HepG2 (cell line): ENCODE data around the gene SORBS2. TPM values are rescaled to one million over a fixed set of nuclear protein-coding genes. Genes with fewer than 3 reads are reported as not detected.
A peak's percentile ranks its signal among the peaks of the same experiment; 100 is the strongest.

Experiments
- DNMT3B ChIP-seq: conservative IDR thresholded peaks from 2 replicates; pipeline ENCODE4 v1.6.1; 2016; ENCODE audit warnings: missing biosample characterization, control low read depth
- HMG20A ChIP-seq: IDR thresholded peaks from 2 replicates; pipeline ENCODE4 v1.6.1; 2016; ENCODE audit warnings: borderline replicate concordance
- MEF2D ChIP-seq: sonication (generic); formaldehyde crosslinking; IDR thresholded peaks from 2 replicates; pipeline ENCODE4 v1.5.1; 2020; ENCODE audit warnings: mild to moderate bottlenecking, missing genetic modification reagents
- MTA3 ChIP-seq: sonication (generic); formaldehyde crosslinking; IDR thresholded peaks from 2 replicates; pipeline ENCODE4 v1.4.0; 2020; ENCODE audit warnings: missing genetic modification reagents
- NCOA2 ChIP-seq: sonication (generic); formaldehyde crosslinking; IDR thresholded peaks from 2 replicates; pipeline ENCODE4 v1.8.0; 2022; ENCODE audit warnings: inconsistent platforms
- ZFY ChIP-seq: sonication (generic); formaldehyde crosslinking; IDR thresholded peaks from 2 replicates; pipeline ENCODE4 v1.4.0; 2020; ENCODE audit warnings: missing genetic modification reagents
- ZNF468 ChIP-seq: sonication (generic); formaldehyde crosslinking; IDR thresholded peaks from 2 replicates; pipeline ENCODE4 v1.8.0; 2022; ENCODE audit warnings: mild to moderate bottlenecking, moderate library complexity, missing genetic modification reagents
- ZNF501 ChIP-seq: sonication (generic); formaldehyde crosslinking; IDR thresholded peaks from 2 replicates; pipeline ENCODE4 v1.5.1; 2020; ENCODE audit warnings: mild to moderate bottlenecking, moderate library complexity, missing genetic modification reagents
- ZNF850 ChIP-seq: sonication (generic); formaldehyde crosslinking; conservative IDR thresholded peaks from 2 replicates; pipeline ENCODE4 v1.9.0; 2021; ENCODE audit warnings: mild to moderate bottlenecking, missing genetic modification reagents
- polyA plus RNA-seq, 8 experiments: library from polyadenylated mRNA; depleted of rRNA in 3 of 8; stranded (reverse) in 7 of 8; unstranded in 1 of 8; fragments of >200 nt; fragmentation: Illumina TruSeq in 4 of 8; extraction: Trizol in 4 of 8; gene quantifications; 2 replicates each; pipeline versions ENCODE4 v1.2.1 to v1.2.3, GENCODE V29; 2011 to 2016; ENCODE audit warnings: low read depth in 4 of 8, missing spikeins in 1 of 8, mixed read lengths in 1 of 8; ENCODE audit not compliant: insufficient read depth in 1 of 8
- total RNA-seq, 5 experiments: library from RNA; depleted of rRNA; stranded (reverse); fragments of >200 nt; fragmentation: Illumina TruSeq; extraction: Trizol; gene quantifications; 2 replicates each; pipeline ENCODE4 v1.2.3, GENCODE V29; 2016; ENCODE audit warnings: low read depth in 1 of 5
- TF ChIP-seq, protein P1 (sequence below), 2 experiments: fragments of 450-650 bp in 1 of 2; sonication (generic) in 1 of 2; formaldehyde crosslinking; IDR thresholded peaks; 2 replicates each; pipeline versions ENCODE4 v1.5.0 to v1.8.0; 2020 to 2022; ENCODE audit warnings: mild to moderate bottlenecking in 1 of 2, missing genetic modification reagents in 1 of 2
- TF ChIP-seq, protein P2 (sequence below): sonication (generic); formaldehyde crosslinking; IDR thresholded peaks from 2 replicates; pipeline ENCODE4 v1.4.0; 2020; ENCODE audit warnings: missing genetic modification reagents, borderline replicate concordance
- TF ChIP-seq, protein P3 (sequence below): sonication (generic); formaldehyde crosslinking; IDR thresholded peaks from 2 replicates; pipeline ENCODE4 v1.5.0; 2020; ENCODE audit warnings: mild to moderate bottlenecking, missing genetic modification reagents
- TF ChIP-seq, protein P4 (sequence below): sonication (generic); formaldehyde crosslinking; IDR thresholded peaks from 2 replicates; pipeline ENCODE4 v1.8.1; 2023; ENCODE audit warnings: mild to moderate bottlenecking, inconsistent platforms, moderate library complexity, missing genetic modification reagents, borderline replicate concordance
- TF ChIP-seq, protein P5 (sequence below): sonication (generic); formaldehyde crosslinking; IDR thresholded peaks from 2 replicates; pipeline ENCODE4 v1.4.0; 2020; ENCODE audit warnings: missing genetic modification reagents
- TF ChIP-seq, protein P6 (sequence below): sonication (generic); formaldehyde crosslinking; IDR thresholded peaks from 2 replicates; pipeline ENCODE4 v1.4.0; 2020; ENCODE audit warnings: missing genetic modification reagents

Gene SORBS2
- total and polyA plus RNA-seq, 2 of the 13 experiments (the other 11 are each of a cell fraction or from before 2014, with no cell fraction given) = 25.0 to 80.5 TPM

DNA sequence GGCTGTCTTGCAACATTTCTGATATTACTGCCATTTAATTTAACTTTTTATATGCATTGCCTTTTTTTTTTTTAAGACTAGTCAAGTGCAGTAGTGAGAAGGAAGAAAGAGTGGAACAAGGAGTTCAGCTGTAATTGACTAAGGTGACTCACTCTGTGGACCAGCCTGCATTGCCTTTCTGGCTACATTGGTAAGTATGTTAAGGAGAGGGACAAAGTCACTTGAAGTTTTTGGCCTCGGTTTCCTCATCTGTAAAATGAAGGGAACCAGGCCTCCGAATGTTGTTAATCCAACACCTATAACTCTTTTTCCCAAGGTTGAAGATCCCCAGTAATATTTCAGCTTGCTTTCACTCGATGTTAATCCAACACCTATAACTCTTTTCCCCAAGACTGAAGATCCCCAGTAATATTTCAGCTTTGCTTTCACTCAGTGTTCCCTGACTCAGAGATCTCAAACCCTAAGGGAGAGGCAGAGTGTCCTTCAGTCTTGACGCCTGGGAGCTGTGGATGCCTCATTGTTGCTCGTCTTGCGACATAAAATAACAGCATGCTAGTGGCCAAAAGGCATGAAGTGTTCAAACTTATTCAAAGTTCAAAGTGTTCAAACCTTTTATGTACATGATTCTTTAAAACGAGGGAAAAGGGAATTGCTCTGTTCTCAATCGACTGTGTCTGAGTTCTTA lies 102.0 kb downstream of the SORBS2 start (continued):
- TF ChIP-seq, protein P1, sequence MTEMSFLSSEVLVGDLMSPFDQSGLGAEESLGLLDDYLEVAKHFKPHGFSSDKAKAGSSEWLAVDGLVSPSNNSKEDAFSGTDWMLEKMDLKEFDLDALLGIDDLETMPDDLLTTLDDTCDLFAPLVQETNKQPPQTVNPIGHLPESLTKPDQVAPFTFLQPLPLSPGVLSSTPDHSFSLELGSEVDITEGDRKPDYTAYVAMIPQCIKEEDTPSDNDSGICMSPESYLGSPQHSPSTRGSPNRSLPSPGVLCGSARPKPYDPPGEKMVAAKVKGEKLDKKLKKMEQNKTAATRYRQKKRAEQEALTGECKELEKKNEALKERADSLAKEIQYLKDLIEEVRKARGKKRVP (CRISPR knock-in tag; IDR thresholded peaks at IDR 0.05) = peak in 1 of 2 experiments; percentile 77; a peak in 2 of 4 replicates
- TF ChIP-seq, protein P2, sequence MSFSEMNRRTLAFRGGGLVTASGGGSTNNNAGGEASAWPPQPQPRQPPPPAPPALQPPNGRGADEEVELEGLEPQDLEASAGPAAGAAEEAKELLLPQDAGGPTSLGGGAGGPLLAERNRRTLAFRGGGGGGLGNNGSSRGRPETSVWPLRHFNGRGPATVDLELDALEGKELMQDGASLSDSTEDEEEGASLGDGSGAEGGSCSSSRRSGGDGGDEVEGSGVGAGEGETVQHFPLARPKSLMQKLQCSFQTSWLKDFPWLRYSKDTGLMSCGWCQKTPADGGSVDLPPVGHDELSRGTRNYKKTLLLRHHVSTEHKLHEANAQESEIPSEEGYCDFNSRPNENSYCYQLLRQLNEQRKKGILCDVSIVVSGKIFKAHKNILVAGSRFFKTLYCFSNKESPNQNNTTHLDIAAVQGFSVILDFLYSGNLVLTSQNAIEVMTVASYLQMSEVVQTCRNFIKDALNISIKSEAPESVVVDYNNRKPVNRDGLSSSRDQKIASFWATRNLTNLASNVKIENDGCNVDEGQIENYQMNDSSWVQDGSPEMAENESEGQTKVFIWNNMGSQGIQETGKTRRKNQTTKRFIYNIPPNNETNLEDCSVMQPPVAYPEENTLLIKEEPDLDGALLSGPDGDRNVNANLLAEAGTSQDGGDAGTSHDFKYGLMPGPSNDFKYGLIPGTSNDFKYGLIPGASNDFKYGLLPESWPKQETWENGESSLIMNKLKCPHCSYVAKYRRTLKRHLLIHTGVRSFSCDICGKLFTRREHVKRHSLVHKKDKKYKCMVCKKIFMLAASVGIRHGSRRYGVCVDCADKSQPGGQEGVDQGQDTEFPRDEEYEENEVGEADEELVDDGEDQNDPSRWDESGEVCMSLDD (CRISPR knock-in tag) = 0 out of 2 replicates have a peak, but pooled peaks have one; percentile 40
- TF ChIP-seq NCOA2 (CRISPR knock-in tag) (peak; percentile 58), DNMT3B (CRISPR knock-in tag) (peak; percentile 86; the same call in 1 of the 2 replicates), ZNF850 (no peak), ZNF501 (CRISPR knock-in tag) (peak; percentile 9; the same call in 1 of the 2 replicates), MEF2D (0 out of 2 replicates have a peak, but pooled peaks have one; percentile 8), ZFY (CRISPR knock-in tag) (peak; percentile 41; the same call in 1 of the 2 replicates), ZNF468 (CRISPR knock-in tag) (no peak), MTA3 (CRISPR knock-in tag) (no peak), HMG20A (CRISPR knock-in tag) (peak; percentile 49; the same call in 1 of the 2 replicates)
- TF ChIP-seq, protein P3, sequence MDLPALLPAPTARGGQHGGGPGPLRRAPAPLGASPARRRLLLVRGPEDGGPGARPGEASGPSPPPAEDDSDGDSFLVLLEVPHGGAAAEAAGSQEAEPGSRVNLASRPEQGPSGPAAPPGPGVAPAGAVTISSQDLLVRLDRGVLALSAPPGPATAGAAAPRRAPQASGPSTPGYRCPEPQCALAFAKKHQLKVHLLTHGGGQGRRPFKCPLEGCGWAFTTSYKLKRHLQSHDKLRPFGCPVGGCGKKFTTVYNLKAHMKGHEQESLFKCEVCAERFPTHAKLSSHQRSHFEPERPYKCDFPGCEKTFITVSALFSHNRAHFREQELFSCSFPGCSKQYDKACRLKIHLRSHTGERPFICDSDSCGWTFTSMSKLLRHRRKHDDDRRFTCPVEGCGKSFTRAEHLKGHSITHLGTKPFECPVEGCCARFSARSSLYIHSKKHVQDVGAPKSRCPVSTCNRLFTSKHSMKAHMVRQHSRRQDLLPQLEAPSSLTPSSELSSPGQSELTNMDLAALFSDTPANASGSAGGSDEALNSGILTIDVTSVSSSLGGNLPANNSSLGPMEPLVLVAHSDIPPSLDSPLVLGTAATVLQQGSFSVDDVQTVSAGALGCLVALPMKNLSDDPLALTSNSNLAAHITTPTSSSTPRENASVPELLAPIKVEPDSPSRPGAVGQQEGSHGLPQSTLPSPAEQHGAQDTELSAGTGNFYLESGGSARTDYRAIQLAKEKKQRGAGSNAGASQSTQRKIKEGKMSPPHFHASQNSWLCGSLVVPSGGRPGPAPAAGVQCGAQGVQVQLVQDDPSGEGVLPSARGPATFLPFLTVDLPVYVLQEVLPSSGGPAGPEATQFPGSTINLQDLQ (CRISPR knock-in tag) = no peak
- TF ChIP-seq, protein P4, sequence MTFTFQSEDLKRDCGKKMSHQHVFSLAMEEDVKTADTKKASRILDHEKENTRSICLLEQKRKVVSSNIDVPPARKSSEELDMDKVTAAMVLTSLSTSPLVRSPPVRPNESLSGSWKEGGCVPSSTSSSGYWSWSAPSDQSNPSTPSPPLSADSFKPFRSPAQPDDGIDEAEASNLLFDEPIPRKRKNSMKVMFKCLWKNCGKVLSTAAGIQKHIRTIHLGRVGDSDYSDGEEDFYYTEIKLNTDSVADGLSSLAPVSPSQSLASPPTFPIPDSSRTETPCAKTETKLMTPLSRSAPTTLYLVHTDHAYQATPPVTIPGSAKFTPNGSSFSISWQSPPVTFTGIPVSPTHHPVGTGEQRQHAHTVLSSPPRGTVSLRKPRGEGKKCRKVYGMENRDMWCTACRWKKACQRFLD = no peak
- TF ChIP-seq, protein P5, sequence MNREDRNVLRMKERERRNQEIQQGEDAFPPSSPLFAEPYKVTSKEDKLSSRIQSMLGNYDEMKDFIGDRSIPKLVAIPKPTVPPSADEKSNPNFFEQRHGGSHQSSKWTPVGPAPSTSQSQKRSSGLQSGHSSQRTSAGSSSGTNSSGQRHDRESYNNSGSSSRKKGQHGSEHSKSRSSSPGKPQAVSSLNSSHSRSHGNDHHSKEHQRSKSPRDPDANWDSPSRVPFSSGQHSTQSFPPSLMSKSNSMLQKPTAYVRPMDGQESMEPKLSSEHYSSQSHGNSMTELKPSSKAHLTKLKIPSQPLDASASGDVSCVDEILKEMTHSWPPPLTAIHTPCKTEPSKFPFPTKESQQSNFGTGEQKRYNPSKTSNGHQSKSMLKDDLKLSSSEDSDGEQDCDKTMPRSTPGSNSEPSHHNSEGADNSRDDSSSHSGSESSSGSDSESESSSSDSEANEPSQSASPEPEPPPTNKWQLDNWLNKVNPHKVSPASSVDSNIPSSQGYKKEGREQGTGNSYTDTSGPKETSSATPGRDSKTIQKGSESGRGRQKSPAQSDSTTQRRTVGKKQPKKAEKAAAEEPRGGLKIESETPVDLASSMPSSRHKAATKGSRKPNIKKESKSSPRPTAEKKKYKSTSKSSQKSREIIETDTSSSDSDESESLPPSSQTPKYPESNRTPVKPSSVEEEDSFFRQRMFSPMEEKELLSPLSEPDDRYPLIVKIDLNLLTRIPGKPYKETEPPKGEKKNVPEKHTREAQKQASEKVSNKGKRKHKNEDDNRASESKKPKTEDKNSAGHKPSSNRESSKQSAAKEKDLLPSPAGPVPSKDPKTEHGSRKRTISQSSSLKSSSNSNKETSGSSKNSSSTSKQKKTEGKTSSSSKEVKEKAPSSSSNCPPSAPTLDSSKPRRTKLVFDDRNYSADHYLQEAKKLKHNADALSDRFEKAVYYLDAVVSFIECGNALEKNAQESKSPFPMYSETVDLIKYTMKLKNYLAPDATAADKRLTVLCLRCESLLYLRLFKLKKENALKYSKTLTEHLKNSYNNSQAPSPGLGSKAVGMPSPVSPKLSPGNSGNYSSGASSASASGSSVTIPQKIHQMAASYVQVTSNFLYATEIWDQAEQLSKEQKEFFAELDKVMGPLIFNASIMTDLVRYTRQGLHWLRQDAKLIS = no peak
- TF ChIP-seq, protein P6, sequence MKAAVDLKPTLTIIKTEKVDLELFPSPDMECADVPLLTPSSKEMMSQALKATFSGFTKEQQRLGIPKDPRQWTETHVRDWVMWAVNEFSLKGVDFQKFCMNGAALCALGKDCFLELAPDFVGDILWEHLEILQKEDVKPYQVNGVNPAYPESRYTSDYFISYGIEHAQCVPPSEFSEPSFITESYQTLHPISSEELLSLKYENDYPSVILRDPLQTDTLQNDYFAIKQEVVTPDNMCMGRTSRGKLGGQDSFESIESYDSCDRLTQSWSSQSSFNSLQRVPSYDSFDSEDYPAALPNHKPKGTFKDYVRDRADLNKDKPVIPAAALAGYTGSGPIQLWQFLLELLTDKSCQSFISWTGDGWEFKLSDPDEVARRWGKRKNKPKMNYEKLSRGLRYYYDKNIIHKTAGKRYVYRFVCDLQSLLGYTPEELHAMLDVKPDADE (CRISPR knock-in tag) = no peak
